ENCODE results near the gene CTDNEP1.

The CTDNEP1 gene

GRCh38 chr17:7254511-7254910, 3.0 kb upstream of the CTDNEP1 start:
- ChIA-PET CTCF (interaction anchor here (0.6 to 1.1 kb wide), 5 partner anchors 11 to 42 kb away, joined by 3 read pairs; partner anchors contain the start of genes ACADVL and DLG4), POLR2A (no interaction called here)
- DNase-seq = no peak
- Histone ChIP-seq H3K36me3 (ENCODE audit: control insufficient read depth in 4 of 4, insufficient read depth in 4 of 4, low read length in 3 of 4) (peaks cover 4 to 45% (median 35%) of the 10 kb centered on the region in 4 experiments), H3K9me3 (ENCODE audit: control extremely low read depth in 1 of 5, control insufficient read depth in 4 of 5, insufficient read depth in 2 of 5, low read depth in 1 of 5, low read length in 4 of 5) (no peaks in the 10 kb centered on the region), H3K27ac (ENCODE audit: insufficient read depth in 1 of 2, low read depth in 1 of 2, low read length in 2 of 2, poor library complexity in 1 of 2, severe bottlenecking in 2 of 2) (no peak overlapping the region), H3K4me3 (ENCODE audit: control insufficient read depth in 1 of 7, extremely low read depth in 1 of 7, insufficient read depth in 4 of 7, low read depth in 2 of 7, low read length in 6 of 7) (no peak overlapping the region), H3K27me3 (replicated peaks in 2 of 5; ENCODE audit: control insufficient read depth in 4 of 5, insufficient read depth in 5 of 5, low read length in 4 of 5) (no peaks in the 10 kb centered on the region), H3K4me1 (ENCODE audit: control extremely low read depth in 1 of 4, control insufficient read depth in 4 of 4, insufficient read depth in 4 of 4, low read length in 3 of 4) (peaks cover 12 to 25% (median 23%) of the 10 kb centered on the region in 4 experiments)
- WGBS (ENCODE audit: insufficient coverage) = 100% methylated on average over 2 of the region's 4 CpGs

DNA sequence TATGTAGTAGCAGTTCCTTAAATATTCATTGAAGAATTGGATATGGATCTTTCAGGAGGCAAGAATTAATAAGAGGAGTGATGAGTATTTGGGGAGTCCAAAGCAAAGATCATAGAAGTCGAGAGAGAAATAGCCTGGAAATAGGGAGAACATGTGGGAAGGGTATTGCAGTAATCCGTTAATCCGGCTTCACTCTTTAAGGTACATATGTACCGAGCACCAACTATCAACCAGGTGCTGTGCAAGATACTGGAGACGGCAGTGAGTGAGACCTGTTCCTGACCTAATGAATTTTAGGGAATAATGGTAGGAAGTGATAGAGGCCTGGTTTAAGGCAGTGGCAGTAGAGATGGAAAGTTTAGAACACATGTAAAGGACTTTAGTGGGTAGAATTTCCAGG, 1.5 kb upstream of the CTDNEP1 start:
- WGBS (ENCODE audit: insufficient coverage) = 90% methylated on average over 5 of the region's 5 CpGs
- H3K36me3 ChIP-seq (ENCODE audit: control insufficient read depth in 4 of 4, insufficient read depth in 4 of 4, low read length in 3 of 4) = peaks cover 4 to 34% (median 26%) of the 10 kb centered on the region in 4 experiments
- CTCF ChIA-PET = no interaction called here

GRCh38 chr17:7252176-7253043, 876 bp upstream of the CTDNEP1 start, which contains the start of gene ELP5:
ELP5 (plus strand) TSS chr17:7252215; CDS start chr17:7252551, 336 bp downstream.
- WGBS (ENCODE audit: insufficient coverage) = 1% methylated on average over 43 of the region's 55 CpGs
- no peaks in the 10 kb centered on the region for H3K9me3 ChIP-seq (ENCODE audit: control extremely low read depth in 1 of 5, control insufficient read depth in 4 of 5, insufficient read depth in 2 of 5, low read depth in 1 of 5, low read length in 4 of 5)
- H3K4me3 ChIP-seq (ENCODE audit: control insufficient read depth in 1 of 7, extremely low read depth in 1 of 7, insufficient read depth in 4 of 7, low read depth in 2 of 7, low read length in 6 of 7) = peak within 1 kb of the TSS; percentile 55 to 96 (median 90)
- peaks cover 12 to 36% (median 30%) of the 10 kb centered on the region in 4 experiments for H3K4me1 ChIP-seq (ENCODE audit: control extremely low read depth in 1 of 4, control insufficient read depth in 4 of 4, insufficient read depth in 4 of 4, low read length in 3 of 4)
- H3K27ac ChIP-seq (ENCODE audit: insufficient read depth in 1 of 2, low read depth in 1 of 2, low read length in 2 of 2, poor library complexity in 1 of 2, severe bottlenecking in 2 of 2) = peak within 1 kb of the TSS; percentile 98 to 99
- DNase-seq = peak; percentile 96
- POLR2A ChIA-PET = interaction anchor here (1.4 to 2.5 kb wide), 2 partner anchors 10 to 11 kb away, joined by 7 to 12 read pairs; partner anchors contain the start of gene GABARAP
- H3K36me3 ChIP-seq (ENCODE audit: control insufficient read depth in 4 of 4, insufficient read depth in 4 of 4, low read length in 3 of 4) = peaks cover 4 to 31% (median 24%) of the 10 kb centered on the region in 4 experiments
- CTCF ChIA-PET = interaction anchor here (1.0 kb wide), 1 partner anchor 10 kb away, joined by 6 read pairs; the partner anchor contains the start of gene GABARAP
- no peaks in the 10 kb centered on the region for H3K27me3 ChIP-seq (replicated peaks in 2 of 5; ENCODE audit: control insufficient read depth in 4 of 5, insufficient read depth in 5 of 5, low read length in 4 of 5)

More for the DNA sequence above, 1.5 kb upstream of the CTDNEP1 start:
- H3K4me3 ChIP-seq (ENCODE audit: control insufficient read depth in 1 of 7, extremely low read depth in 1 of 7, insufficient read depth in 4 of 7, low read depth in 2 of 7, low read length in 6 of 7) = peak overlapping the region in 6 of 7 experiments; percentile 55 to 96 (median 90)
- peaks cover 12 to 36% (median 30%) of the 10 kb centered on the region in 4 experiments for H3K4me1 ChIP-seq (ENCODE audit: control extremely low read depth in 1 of 4, control insufficient read depth in 4 of 4, insufficient read depth in 4 of 4, low read length in 3 of 4)
- H3K27me3 ChIP-seq (replicated peaks in 2 of 5; ENCODE audit: control insufficient read depth in 4 of 5, insufficient read depth in 5 of 5, low read length in 4 of 5) = no peaks in the 10 kb centered on the region
- H3K9me3 ChIP-seq (ENCODE audit: control extremely low read depth in 1 of 5, control insufficient read depth in 4 of 5, insufficient read depth in 2 of 5, low read depth in 1 of 5, low read length in 4 of 5) = no peaks in the 10 kb centered on the region
- peak overlapping the region; percentile 98 to 99 for H3K27ac ChIP-seq (ENCODE audit: insufficient read depth in 1 of 2, low read depth in 1 of 2, low read length in 2 of 2, poor library complexity in 1 of 2, severe bottlenecking in 2 of 2)
- POLR2A ChIA-PET = no interaction called here
- DNase-seq = no peak

GRCh38 chr17:7250695-7251627, 573 bp downstream of the CTDNEP1 start:
- CTCF ChIA-PET = interaction anchor here (1.0 to 3.9 kb wide), 4 partner anchors 8 to 37 kb away, joined by 5 to 31 read pairs (median 6); partner anchors contain the start of genes GABARAP and PHF23
- DNase-seq = peak in 2 of 3 donors; percentile 82 to 85

GRCh38 chr17:7249830-7250229, 1.7 kb downstream of the CTDNEP1 start:
- no peaks in the 10 kb centered on the region for H3K9me3 ChIP-seq (ENCODE audit: control extremely low read depth in 1 of 5, control insufficient read depth in 4 of 5, insufficient read depth in 2 of 5, low read depth in 1 of 5, low read length in 4 of 5)
- POLR2A ChIA-PET = interaction anchor here (0.6 kb wide), 1 partner anchor 106 kb away, joined by 3 read pairs; no protein-coding TSS in a partner anchor
- peak overlapping the region; percentile 85 to 99 for H3K27ac ChIP-seq (ENCODE audit: insufficient read depth in 1 of 2, low read depth in 1 of 2, low read length in 2 of 2, poor library complexity in 1 of 2, severe bottlenecking in 2 of 2)
- peak overlapping the region in 6 of 7 experiments; percentile 55 to 96 (median 90) for H3K4me3 ChIP-seq (ENCODE audit: control insufficient read depth in 1 of 7, extremely low read depth in 1 of 7, insufficient read depth in 4 of 7, low read depth in 2 of 7, low read length in 6 of 7)
- H3K4me1 ChIP-seq (ENCODE audit: control extremely low read depth in 1 of 4, control insufficient read depth in 4 of 4, insufficient read depth in 4 of 4, low read length in 3 of 4) = peaks cover 12 to 36% (median 30%) of the 10 kb centered on the region in 4 experiments
- peak in 2 of 3 donors; percentile 43 to 47 for DNase-seq
- CTCF ChIA-PET = interaction anchor here (1.1 to 3.9 kb wide), 4 partner anchors 10 to 33 kb away, joined by 3 to 31 read pairs (median 4); partner anchors contain the start of genes DVL2 and PHF23
- H3K27me3 ChIP-seq (replicated peaks in 2 of 5; ENCODE audit: control insufficient read depth in 4 of 5, insufficient read depth in 5 of 5, low read length in 4 of 5) = no peaks in the 10 kb centered on the region
- 74% methylated on average over 7 of the region's 7 CpGs for WGBS (ENCODE audit: insufficient coverage)
- H3K36me3 ChIP-seq (ENCODE audit: control insufficient read depth in 4 of 4, insufficient read depth in 4 of 4, low read length in 3 of 4) = peaks cover 6 to 26% (median 22%) of the 10 kb centered on the region in 4 experiments

More at GRCh38 chr17:7250695-7251627, 573 bp downstream of the CTDNEP1 start:
- Histone ChIP-seq H3K27ac (ENCODE audit: insufficient read depth in 1 of 2, low read depth in 1 of 2, low read length in 2 of 2, poor library complexity in 1 of 2, severe bottlenecking in 2 of 2) (peak overlapping the region; percentile 85 to 99), H3K4me1 (ENCODE audit: control extremely low read depth in 1 of 4, control insufficient read depth in 4 of 4, insufficient read depth in 4 of 4, low read length in 3 of 4) (peaks cover 12 to 36% (median 30%) of the 10 kb centered on the region in 4 experiments), H3K9me3 (ENCODE audit: control extremely low read depth in 1 of 5, control insufficient read depth in 4 of 5, insufficient read depth in 2 of 5, low read depth in 1 of 5, low read length in 4 of 5) (no peaks in the 10 kb centered on the region), H3K4me3 (ENCODE audit: control insufficient read depth in 1 of 7, extremely low read depth in 1 of 7, insufficient read depth in 4 of 7, low read depth in 2 of 7, low read length in 6 of 7) (peak overlapping the region; percentile 55 to 96 (median 90)), H3K27me3 (replicated peaks in 2 of 5; ENCODE audit: control insufficient read depth in 4 of 5, insufficient read depth in 5 of 5, low read length in 4 of 5) (no peaks in the 10 kb centered on the region), H3K36me3 (ENCODE audit: control insufficient read depth in 4 of 4, insufficient read depth in 4 of 4, low read length in 3 of 4) (peaks cover 9 to 28% (median 25%) of the 10 kb centered on the region in 4 experiments)
- POLR2A ChIA-PET = interaction anchor here (1.0 to 2.5 kb wide), 4 partner anchors 8 to 17 kb away, joined by 3 to 12 read pairs (median 5); partner anchors contain the start of genes DVL2, GABARAP and PHF23
- 0% methylated on average over 44 of the region's 55 CpGs for WGBS (ENCODE audit: insufficient coverage)

DNA sequence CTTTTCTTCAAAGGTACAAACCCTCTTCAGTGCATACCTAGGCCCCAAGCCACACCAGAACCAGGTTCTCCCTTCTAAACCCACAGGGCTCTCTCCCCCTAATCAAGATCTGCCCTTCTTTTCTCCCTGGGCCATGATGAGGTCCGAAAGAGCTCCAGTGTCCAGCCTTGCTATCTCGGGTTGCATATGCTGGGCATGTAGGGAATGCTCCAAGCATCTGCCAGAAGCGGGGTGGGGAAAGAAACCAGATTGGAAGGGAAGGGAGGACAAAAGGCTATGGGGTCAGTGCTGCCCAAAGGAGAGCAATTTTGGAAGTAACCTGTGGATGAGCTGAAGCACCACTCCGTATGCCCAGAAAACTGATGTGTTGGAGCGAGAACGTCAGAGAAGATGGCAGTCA, 2.3 kb downstream of the CTDNEP1 start:
- peak overlapping the region; percentile 22 to 99 for H3K27ac ChIP-seq (ENCODE audit: insufficient read depth in 1 of 2, low read depth in 1 of 2, low read length in 2 of 2, poor library complexity in 1 of 2, severe bottlenecking in 2 of 2)
- H3K27me3 ChIP-seq (replicated peaks in 2 of 5; ENCODE audit: control insufficient read depth in 4 of 5, insufficient read depth in 5 of 5, low read length in 4 of 5) = no peaks in the 10 kb centered on the region
- H3K9me3 ChIP-seq (ENCODE audit: control extremely low read depth in 1 of 5, control insufficient read depth in 4 of 5, insufficient read depth in 2 of 5, low read depth in 1 of 5, low read length in 4 of 5) = no peaks in the 10 kb centered on the region
- CTCF ChIA-PET = interaction anchor here (0.8 to 3.9 kb wide), 6 partner anchors 9 to 34 kb away, joined by 3 to 31 read pairs (median 4); partner anchors contain the start of genes DVL2 and PHF23
- no peak for DNase-seq
- peaks cover 12 to 36% (median 30%) of the 10 kb centered on the region in 4 experiments for H3K4me1 ChIP-seq (ENCODE audit: control extremely low read depth in 1 of 4, control insufficient read depth in 4 of 4, insufficient read depth in 4 of 4, low read length in 3 of 4)
- WGBS (ENCODE audit: insufficient coverage) = 100% methylated on average over 5 of the region's 6 CpGs
- peak overlapping the region in 1 of 7 experiments; percentile 94 for H3K4me3 ChIP-seq (ENCODE audit: control insufficient read depth in 1 of 7, extremely low read depth in 1 of 7, insufficient read depth in 4 of 7, low read depth in 2 of 7, low read length in 6 of 7)
- POLR2A ChIA-PET = interaction anchor here (0.6 kb wide), 1 partner anchor 106 kb away, joined by 3 read pairs; no protein-coding TSS in a partner anchor
- H3K36me3 ChIP-seq (ENCODE audit: control insufficient read depth in 4 of 4, insufficient read depth in 4 of 4, low read length in 3 of 4) = peaks cover 8 to 26% (median 21%) of the 10 kb centered on the region in 4 experiments
